OCI-LY7 (cell line): ENCODE data around the gene ANAPC10.

Experiments used
- EZH2phosphoT487 ChIP-seq: fragments of 200-600 bp; sonication (generic); IDR thresholded peaks from 2 replicates; pipeline ENCODE4 v1.6.1; 2018; ENCODE audit warnings: low read depth, borderline replicate concordance, mild to moderate bottlenecking, mixed run types, antibody characterized with exemption, low read length, moderate library complexity, mixed read lengths
- TF ChIP-seq, protein P1 (sequence below): fragments of 200-600 bp; sonication (generic); conservative IDR thresholded peaks from 2 replicates; pipeline ENCODE4 v1.5.1; 2014; ENCODE audit warnings: mild to moderate bottlenecking, antibody characterized with exemption, low read length, moderate library complexity, mixed read lengths

DNA sequence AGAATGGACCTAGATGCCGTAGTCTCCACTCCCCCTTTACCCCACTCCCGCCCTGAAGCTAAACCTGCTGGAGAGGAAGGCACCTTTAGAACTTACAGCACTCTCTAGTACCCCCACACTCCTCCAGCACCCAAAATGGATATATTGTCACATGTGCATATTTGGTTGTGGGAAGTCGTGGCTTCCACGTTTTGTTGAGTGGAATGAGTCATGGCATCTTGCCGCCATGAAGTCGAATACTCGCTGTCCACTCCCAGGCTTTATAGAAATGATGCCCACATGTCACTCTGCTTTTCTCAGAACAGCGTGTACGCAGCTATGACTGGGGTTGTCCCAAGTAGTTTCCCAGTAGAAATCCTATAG is 660 bp upstream of the ANAPC10 start:
- TF ChIP-seq, protein P1, sequence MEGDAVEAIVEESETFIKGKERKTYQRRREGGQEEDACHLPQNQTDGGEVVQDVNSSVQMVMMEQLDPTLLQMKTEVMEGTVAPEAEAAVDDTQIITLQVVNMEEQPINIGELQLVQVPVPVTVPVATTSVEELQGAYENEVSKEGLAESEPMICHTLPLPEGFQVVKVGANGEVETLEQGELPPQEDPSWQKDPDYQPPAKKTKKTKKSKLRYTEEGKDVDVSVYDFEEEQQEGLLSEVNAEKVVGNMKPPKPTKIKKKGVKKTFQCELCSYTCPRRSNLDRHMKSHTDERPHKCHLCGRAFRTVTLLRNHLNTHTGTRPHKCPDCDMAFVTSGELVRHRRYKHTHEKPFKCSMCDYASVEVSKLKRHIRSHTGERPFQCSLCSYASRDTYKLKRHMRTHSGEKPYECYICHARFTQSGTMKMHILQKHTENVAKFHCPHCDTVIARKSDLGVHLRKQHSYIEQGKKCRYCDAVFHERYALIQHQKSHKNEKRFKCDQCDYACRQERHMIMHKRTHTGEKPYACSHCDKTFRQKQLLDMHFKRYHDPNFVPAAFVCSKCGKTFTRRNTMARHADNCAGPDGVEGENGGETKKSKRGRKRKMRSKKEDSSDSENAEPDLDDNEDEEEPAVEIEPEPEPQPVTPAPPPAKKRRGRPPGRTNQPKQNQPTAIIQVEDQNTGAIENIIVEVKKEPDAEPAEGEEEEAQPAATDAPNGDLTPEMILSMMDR: 0 out of 2 replicates have a peak, but pooled peaks have one; percentile 11
- no peak for TF ChIP-seq EZH2phosphoT487
